C4-2B (cell line): ENCODE data around the gene ZDHHC14.

ENCODE experiments used
- H3K27ac ChIP-seq: fragments of 450-650 bp; 2 replicates; pipeline ENCODE4 v1.5.1; 2017
- CTCF ChIP-seq: fragments of 450-650 bp; conservative IDR thresholded peaks from 2 replicates; pipeline ENCODE4 v1.5.1; 2017; ENCODE audit warnings: mild to moderate bottlenecking
- ZFX ChIP-seq: fragments of 450-650 bp; IDR thresholded peaks from 2 replicates; pipeline ENCODE4 v1.6.1; 2017

The ZDHHC14 gene

GRCh38 chr6:157560691-157561413 is 179.9 kb downstream of the ZDHHC14 start:
- H3K27ac ChIP-seq = no peak overlapping the region
- TF ChIP-seq CTCF (no peak), ZFX (no peak)

GRCh38 chr6:157561414-157561790 is 180.4 kb downstream of the ZDHHC14 start:
- no peak overlapping the region for H3K27ac ChIP-seq
- TF ChIP-seq ZFX (no peak), CTCF (no peak)

GRCh38 chr6:157561929-157562810 is 181.2 kb downstream of the ZDHHC14 start:
- TF ChIP-seq CTCF = no peak
- no peak for TF ChIP-seq ZFX
- H3K27ac ChIP-seq = no peak overlapping the region

- TF ChIP-seq ZFX (no peak), CTCF (no peak)
- H3K27ac ChIP-seq = no peak overlapping the region
Observed at GRCh38 chr6:157562997-157563396, 182.0 kb downstream of the ZDHHC14 start.

- no peak for TF ChIP-seq CTCF
- TF ChIP-seq ZFX = no peak
- H3K27ac ChIP-seq = no peak overlapping the region
Observed at GRCh38 chr6:157563611-157564284, 182.8 kb downstream of the ZDHHC14 start.

- H3K27ac ChIP-seq = no peak overlapping the region
- TF ChIP-seq ZFX (no peak), CTCF (no peak)
Observed at GRCh38 chr6:157568702-157569101, 187.7 kb downstream of the ZDHHC14 start.

GRCh38 chr6:157569543-157569942 is 188.6 kb downstream of the ZDHHC14 start:
- no peak overlapping the region for H3K27ac ChIP-seq

More at GRCh38 chr6:157569543-157569942, 188.6 kb downstream of the ZDHHC14 start:
- TF ChIP-seq ZFX = no peak
- no peak for TF ChIP-seq CTCF
